Keratinocyte (primary cell): ENCODE measurements around the gene GLI3. TPM values are rescaled to one million over a fixed set of nuclear protein-coding genes. Genes with fewer than 3 reads are reported as not detected.

Source experiments
- DNase-seq: peaks from one replicate; pipeline ENCODE4 v3.0.0-alpha.2; 2011; ENCODE audit warnings: low read depth, missing footprints, low spot score
- FAIRE-seq: peaks from 2 replicates; lab custom pipeline; 2011; peaks lifted over from hg19 to GRCh38; lab: Jason Lieb, UNC
- H2AFZ ChIP-seq: 2 replicates; pipeline ENCODE4 v1.6.0; 2012; ENCODE audit warnings: low read length, control low read depth, inconsistent platforms; ENCODE audit not compliant: control insufficient read depth
- H3K27ac ChIP-seq: 2 replicates; pipeline ENCODE4 v1.5.1; 2011; ENCODE audit warnings: low read length; ENCODE audit not compliant: control insufficient read depth, insufficient read depth
- H3K27me3 ChIP-seq: 3 replicates; pipeline ENCODE4 v1.6.0; 2011; ENCODE audit warnings: low read length; ENCODE audit not compliant: control insufficient read depth, insufficient read depth; ENCODE audit errors: extremely low read depth
- H3K36me3 ChIP-seq, 2 experiments: 2 replicates in 1 of 2; 3 replicates in 1 of 2; pipeline ENCODE4 v1.5.1; 2011; ENCODE audit warnings: low read length in 2 of 2, mild to moderate bottlenecking in 1 of 2; ENCODE audit not compliant: control insufficient read depth in 2 of 2, insufficient read depth in 2 of 2; ENCODE audit errors: extremely low read depth in 1 of 2
- H3K4me1 ChIP-seq: 3 replicates; pipeline ENCODE4 v1.5.1; 2011; ENCODE audit warnings: low read length; ENCODE audit not compliant: control insufficient read depth, insufficient read depth; ENCODE audit errors: extremely low read depth
- H3K4me2 ChIP-seq: 3 replicates; pipeline ENCODE4 v1.6.0; 2011; ENCODE audit warnings: low read depth, low read length; ENCODE audit not compliant: control insufficient read depth, insufficient read depth; ENCODE audit errors: extremely low read depth
- H3K4me3 ChIP-seq, 3 experiments: fragments of 200-600 bp in 1 of 3; sonication (generic) in 1 of 3; 2 replicates in 2 of 3; 3 replicates in 1 of 3; pipeline ENCODE4 v1.5.1; 2011 to 2016; ENCODE audit warnings: low read length in 3 of 3, mild to moderate bottlenecking in 3 of 3, control low read depth in 2 of 3, inconsistent platforms in 1 of 3, low read depth in 1 of 3, mixed read lengths in 1 of 3, mixed run types in 1 of 3, moderate library complexity in 1 of 3; ENCODE audit not compliant: control insufficient read depth in 2 of 3, insufficient read depth in 2 of 3; ENCODE audit errors: extremely low read depth in 1 of 3
- H3K79me2 ChIP-seq: 2 replicates; pipeline ENCODE4 v1.6.0; 2012; ENCODE audit warnings: low read length; ENCODE audit not compliant: control insufficient read depth, insufficient read depth
- H3K9ac ChIP-seq: 3 replicates; pipeline ENCODE4 v1.6.0; 2011; ENCODE audit warnings: low read length; ENCODE audit not compliant: control insufficient read depth, insufficient read depth; ENCODE audit errors: extremely low read depth
- H3K9me1 ChIP-seq: 3 replicates; pipeline ENCODE4 v1.6.0; 2011; ENCODE audit warnings: low read length; ENCODE audit not compliant: control insufficient read depth, insufficient read depth; ENCODE audit errors: extremely low read depth
- H3K9me3 ChIP-seq: 2 replicates; pipeline ENCODE4 v1.5.1; 2012; ENCODE audit warnings: low read depth, low read length; ENCODE audit not compliant: control insufficient read depth
- H4K20me1 ChIP-seq: 3 replicates; pipeline ENCODE4 v1.6.0; 2011; ENCODE audit warnings: low read length; ENCODE audit not compliant: control insufficient read depth, insufficient read depth; ENCODE audit errors: extremely low read depth
- CTCF ChIP-seq, 3 experiments: IDR thresholded peaks in 1 of 3; conservative IDR thresholded peaks in 1 of 3; optimal IDR thresholded peaks in 1 of 3; 2 replicates in 2 of 3; 3 replicates in 1 of 3; pipeline versions ENCODE3 to v1.5.1; 2011; ENCODE audit warnings: low read length in 3 of 3, mild to moderate bottlenecking in 3 of 3, moderate library complexity in 2 of 3, control low read depth in 1 of 3, inconsistent platforms in 1 of 3; ENCODE audit not compliant: insufficient read depth in 2 of 3; ENCODE audit errors: extremely low read depth in 1 of 3
- EZH2 ChIP-seq: IDR thresholded peaks from one replicate; pipeline ENCODE4 v1.6.1; 2012; ENCODE audit warnings: inconsistent platforms, mild to moderate bottlenecking, low read length, moderate library complexity
- dilution Hi-C: fragments of 300-500 bp; cut with MboI; formaldehyde crosslinking; loops from one replicate; pipeline ENCODE4 v1.7.0; 2020; ENCODE audit warnings: low sequenced_read_pairs; ENCODE audit not compliant: extremely low pct_ligation_motif_present
- polyA plus RNA-seq, 5 experiments: library from polyadenylated mRNA; depleted of rRNA in 3 of 5; stranded (reverse) in 3 of 5; stranded (forward) in 1 of 5; unstranded in 1 of 5; fragments of >200 nt; gene quantifications; 1 replicate in 1 of 5; 2 replicates in 3 of 5; 3 replicates in 1 of 5; pipeline versions ENCODE4 v1.2.1 to v1.2.3, GENCODE V29; 2011 to 2012; ENCODE audit warnings: missing spikeins in 2 of 5, low read depth in 1 of 5, low replicate concordance in 1 of 5

The GLI3 gene
- polyA plus RNA-seq, 1 donor (not counting 4 experiments of a cell fraction or from before 2014, with no cell fraction given): 3.6 TPM

GRCh38 chr7:42154173-42154572 lies 82.8 kb downstream of the GLI3 start:
- peaks cover 18% of the 10 kb centered on the region for H3K4me1 ChIP-seq
- no peak for FAIRE-seq
- H3K36me3 ChIP-seq: no peaks in the 10 kb centered on the region
- H3K9me1 ChIP-seq: peaks cover 2% of the 10 kb centered on the region
- no peak overlapping the region for H3K27ac ChIP-seq
- H4K20me1 ChIP-seq: no peaks in the 10 kb centered on the region
- TF ChIP-seq EZH2 (no peak), CTCF (optimal IDR thresholded peaks at IDR 0.05 in 1 of 3, IDR thresholded peaks at IDR 0.05 in 1 of 3, conservative IDR thresholded peaks at IDR 0.05 in 1 of 3; ENCODE audit: extremely low read depth in 1 of 3, insufficient read depth in 2 of 3, low read length in 3 of 3) (no peak)
- dilution Hi-C loops: no loop called here
- DNase-seq: no peak
- no peak overlapping the region for H2AFZ ChIP-seq
- no peak overlapping the region for H3K9ac ChIP-seq
- no peak overlapping the region for H3K4me3 ChIP-seq
- H3K79me2 ChIP-seq: no peaks in the 10 kb centered on the region
- H3K27me3 ChIP-seq: no peaks in the 10 kb centered on the region
- H3K9me3 ChIP-seq: no peaks in the 10 kb centered on the region
- H3K4me2 ChIP-seq: no peak overlapping the region

GRCh38 chr7:42152329-42153205 lies 84.4 kb downstream of the GLI3 start:
- Histone ChIP-seq H2AFZ (no peak overlapping the region), H3K27me3 (no peaks in the 10 kb centered on the region), H3K4me1 (peaks cover 18% of the 10 kb centered on the region), H3K36me3 (no peaks in the 10 kb centered on the region), H3K9me3 (no peaks in the 10 kb centered on the region), H3K79me2 (no peaks in the 10 kb centered on the region), H3K27ac (no peak overlapping the region), H4K20me1 (no peaks in the 10 kb centered on the region), H3K4me3 (no peak overlapping the region), H3K9ac (no peak overlapping the region), H3K9me1 (peaks cover 2% of the 10 kb centered on the region), H3K4me2 (no peak overlapping the region)
- dilution Hi-C loops: no loop called here
- FAIRE-seq: no peak
- TF ChIP-seq CTCF (optimal IDR thresholded peaks at IDR 0.05 in 1 of 3, IDR thresholded peaks at IDR 0.05 in 1 of 3, conservative IDR thresholded peaks at IDR 0.05 in 1 of 3; ENCODE audit: extremely low read depth in 1 of 3, insufficient read depth in 2 of 3, low read length in 3 of 3): no peak
- no peak for DNase-seq
